Fibroblast of pulmonary artery (primary cell): ENCODE results near the gene RNF220.

Experiments used
- DNase-seq: peaks from one replicate; pipeline ENCODE4 v3.0.0-alpha.2; 2010; ENCODE audit warnings: low read depth
- H3K4me3 ChIP-seq: replicated peaks from 2 replicates; pipeline ENCODE4 v1.5.1; 2011; ENCODE audit warnings: low read depth, mild to moderate bottlenecking, control low read depth, low read length, moderate library complexity
- CTCF ChIP-seq: IDR thresholded peaks from 2 replicates; pipeline ENCODE4 v1.5.1; 2011; ENCODE audit warnings: mild to moderate bottlenecking, control low read depth, low read length, inconsistent platforms; ENCODE audit errors: missing control alignments

RNF220 gene

GRCh38 chr1:44512313-44512885 is 107.3 kb downstream of the RNF220 start:
- TF ChIP-seq CTCF = no peak
- no peak for DNase-seq
- no peak overlapping the region for H3K4me3 ChIP-seq

GRCh38 chr1:44513111-44513510 is 108.1 kb downstream of the RNF220 start:
- no peak for DNase-seq
- H3K4me3 ChIP-seq = no peak overlapping the region
- no peak for TF ChIP-seq CTCF

GRCh38 chr1:44514673-44515072 is 109.6 kb downstream of the RNF220 start:
- H3K4me3 ChIP-seq = no peak overlapping the region
- TF ChIP-seq CTCF = no peak
- DNase-seq = no peak

- H3K4me3 ChIP-seq = no peak overlapping the region
- DNase-seq = no peak
- TF ChIP-seq CTCF = no peak
Measured at GRCh38 chr1:44515416-44515815, 110.4 kb downstream of the RNF220 start.

- no peak for DNase-seq
- TF ChIP-seq CTCF = no peak
- no peak overlapping the region for H3K4me3 ChIP-seq
Measured at GRCh38 chr1:44519035-44519676, 114.1 kb downstream of the RNF220 start.

- no peak for DNase-seq
- no peak overlapping the region for H3K4me3 ChIP-seq
- TF ChIP-seq CTCF = no peak
Measured at GRCh38 chr1:44521378-44522080, 116.5 kb downstream of the RNF220 start.
